ENCODE measurements around the gene VEZF1.

- TF ChIP-seq EZH2 (IDR thresholded peaks at IDR 0.05; ENCODE audit: borderline replicate concordance, low read depth, low read length, severe bottlenecking) = no peak
- TF ChIP-seq CTCF (IDR thresholded peaks at IDR 0.05; ENCODE audit: borderline replicate concordance, extremely low read depth, low read length, poor library complexity, severe bottlenecking) = no peak
These were observed 63.4 kb downstream of the VEZF1 start for GRCh38 chr17:57924677-57925076.
